NCI-H345 treated with DMSO at 0.1 percent for 48 hours (cell line): ENCODE measurements around the gene STRBP.
"Not testable (repeated sequence)": the region's sequence is repeated elsewhere in the genome, so short reads cannot be mapped to it uniquely, and the experiment has no call there.

Experiments used
- DNase-seq: peaks from one replicate; lab custom pipeline; 2025; ENCODE audit not compliant: unreplicated experiment; lab: John Stamatoyannopoulos, UW

The STRBP gene

DNA sequence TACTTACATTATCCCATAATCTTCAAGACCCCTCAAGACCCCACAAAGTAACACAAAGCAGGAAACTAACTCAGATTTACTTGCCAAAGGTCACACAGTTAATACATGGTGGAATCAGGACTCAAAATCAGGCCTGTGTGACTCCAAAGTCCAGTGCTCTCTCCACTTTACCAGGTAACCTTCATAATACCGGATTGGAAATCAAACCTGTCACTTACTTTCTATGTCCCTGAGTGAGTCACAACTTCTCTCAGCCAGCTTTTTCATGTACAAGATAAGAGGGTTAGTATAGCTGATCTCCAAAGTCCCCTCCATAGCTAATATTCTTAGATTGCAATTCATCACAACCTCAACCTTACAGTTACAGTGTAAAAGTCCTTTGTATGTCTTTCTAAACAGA is 17.1 kb downstream of the STRBP start:
- DNase-seq = no peak

DNA sequence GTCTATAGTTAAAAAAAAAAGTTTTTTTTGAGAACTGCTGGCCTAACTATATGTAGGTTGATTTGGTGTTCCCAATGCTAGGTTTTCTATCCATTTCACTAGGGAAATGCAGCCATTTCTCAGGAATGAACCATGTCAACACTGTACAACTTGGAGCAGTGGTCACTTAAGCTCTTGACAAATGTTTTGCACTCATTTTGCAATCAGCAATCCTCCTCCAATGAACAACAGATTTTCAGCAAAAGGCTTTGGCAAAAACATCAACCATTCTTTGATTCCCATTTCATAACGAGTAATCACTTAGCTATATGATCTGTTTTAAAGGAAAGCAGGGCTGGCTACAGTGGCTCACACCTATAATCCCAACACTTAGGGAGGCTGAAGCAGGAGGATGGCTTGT is 17.9 kb downstream of the STRBP start:
- DNase-seq = no peak

DNA sequence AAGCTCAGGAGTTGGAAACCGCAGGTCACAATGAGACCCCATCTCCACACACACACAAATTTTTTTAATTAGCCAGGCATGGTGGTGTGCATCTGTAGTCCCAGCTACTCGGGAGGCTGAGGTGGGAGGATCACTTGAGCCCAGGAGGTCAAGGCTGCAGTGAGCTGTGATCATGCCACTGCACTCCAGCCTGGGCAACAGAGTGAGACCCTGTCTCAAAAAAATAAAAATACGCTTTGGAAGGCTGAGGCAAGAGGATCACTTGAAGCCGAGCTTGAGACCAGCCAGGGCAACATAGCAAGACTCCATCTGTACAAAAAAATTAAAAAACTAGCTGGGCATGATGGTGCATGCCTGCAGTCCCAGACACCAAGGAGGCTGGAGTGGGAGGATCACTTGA is 19.2 kb downstream of the STRBP start:
- not testable (repeated sequence) for DNase-seq

DNA sequence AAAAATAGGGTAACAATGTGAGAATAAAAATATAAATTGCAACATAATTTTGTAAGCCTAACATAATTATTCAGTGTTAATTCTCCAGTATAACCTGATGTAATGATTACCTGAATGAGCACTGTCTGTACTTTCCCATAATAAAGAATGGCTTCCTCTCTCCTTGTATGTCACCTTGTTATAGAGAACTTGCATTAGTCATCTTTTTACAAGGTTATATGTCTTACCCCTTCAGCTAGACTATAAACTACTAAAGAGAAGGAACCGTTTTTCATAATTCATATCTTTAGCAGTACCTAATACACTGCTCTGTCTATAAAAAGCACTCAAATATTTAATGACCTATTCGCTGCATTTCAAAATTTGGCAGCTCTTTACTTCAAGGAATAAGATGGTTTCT is 19.8 kb downstream of the STRBP start:
- no peak for DNase-seq

DNA sequence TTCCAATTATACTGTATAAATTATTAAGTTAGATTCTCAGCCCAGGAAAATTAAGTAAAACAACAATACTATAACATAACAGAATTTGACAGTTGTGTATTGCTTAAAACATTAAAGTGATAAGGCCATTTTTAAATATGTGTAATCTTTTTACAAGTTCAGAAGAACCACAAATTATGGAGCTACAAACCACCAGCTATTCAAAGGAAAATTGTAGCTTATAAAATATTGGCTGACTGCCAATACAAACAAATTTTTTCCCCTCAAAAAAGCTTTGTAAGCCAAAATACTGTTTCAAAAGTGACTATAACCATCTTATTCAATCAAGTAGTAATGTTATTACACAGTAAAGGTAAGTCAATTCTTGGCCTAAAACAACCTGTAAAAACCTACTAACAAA is 21.9 kb downstream of the STRBP start:
- DNase-seq = no peak

DNA sequence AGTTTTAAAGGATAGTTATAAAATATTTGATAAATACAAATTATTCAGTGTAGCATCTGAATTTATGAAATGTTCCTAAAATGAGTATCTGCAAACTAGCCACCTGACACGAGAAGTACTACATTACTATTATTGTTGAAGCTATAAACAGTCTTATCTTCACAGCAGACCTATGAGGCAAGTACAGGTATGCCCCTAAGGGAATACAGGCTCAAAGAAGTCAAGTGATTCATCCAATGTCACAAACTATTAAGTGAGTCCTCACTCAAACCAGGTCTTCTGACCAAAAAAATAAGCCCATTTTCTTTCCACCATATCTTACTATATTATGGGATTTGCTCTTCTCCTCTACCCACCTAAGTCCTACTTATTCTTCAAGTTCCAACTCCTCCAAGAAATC is 28.7 kb downstream of the STRBP start:
- no peak for DNase-seq

DNA sequence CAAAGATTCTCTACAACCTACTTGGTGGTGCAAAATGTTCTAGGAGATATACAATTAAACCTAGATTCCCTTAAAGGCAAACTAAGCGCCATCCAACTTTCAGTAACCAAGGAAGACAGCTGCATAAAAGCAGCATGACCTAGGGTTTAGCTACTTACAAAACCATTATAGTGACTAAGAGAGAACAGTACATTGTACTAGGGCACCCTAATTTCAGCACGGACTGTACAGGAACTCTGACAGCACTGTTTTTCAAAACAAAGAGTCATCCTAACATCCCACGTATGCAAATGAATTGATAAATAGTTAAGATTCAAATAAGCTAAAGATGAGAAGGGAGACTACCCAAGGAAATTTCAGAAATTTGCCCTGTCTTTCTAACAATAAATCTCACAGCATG is 30.0 kb downstream of the STRBP start:
- DNase-seq = no peak

DNA sequence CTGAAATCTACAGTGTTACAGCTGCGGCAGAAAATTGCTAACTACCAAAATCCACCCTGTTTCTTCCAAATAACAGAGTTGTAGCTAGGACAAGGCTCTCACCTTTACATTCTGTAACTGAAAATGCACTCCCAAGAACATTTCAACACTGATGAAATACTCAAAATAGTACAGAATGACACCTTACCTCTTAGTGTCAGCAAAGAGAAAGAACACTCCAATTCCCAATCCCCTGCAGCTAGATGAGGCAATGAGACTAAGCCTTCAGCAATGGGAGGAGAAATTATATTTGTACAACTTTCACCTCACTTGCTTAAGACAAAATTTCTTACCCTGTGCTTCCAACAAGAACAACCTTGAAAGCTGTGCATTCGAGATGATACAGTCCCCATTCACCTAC is 31.2 kb downstream of the STRBP start:
- no peak for DNase-seq

DNA sequence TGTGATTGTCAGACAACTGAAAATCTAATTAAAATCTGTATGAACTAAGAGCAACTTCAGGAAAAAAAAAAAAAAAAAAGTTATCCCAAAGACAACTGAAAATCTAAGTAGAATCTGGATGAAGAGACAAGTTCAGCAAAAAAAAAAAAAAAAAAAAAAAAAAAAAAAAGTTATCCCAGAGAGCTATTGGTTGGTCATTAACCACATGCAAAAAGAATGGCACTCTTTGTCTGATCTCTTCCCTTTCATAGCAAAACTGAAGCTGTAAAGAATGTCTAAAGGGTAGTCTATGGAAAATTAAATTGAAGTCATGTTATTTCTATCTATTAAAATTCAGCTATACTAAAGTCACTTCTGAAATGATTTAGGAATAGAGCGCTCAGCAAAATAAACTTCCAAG is 32.9 kb downstream of the STRBP start:
- DNase-seq = no peak

DNA sequence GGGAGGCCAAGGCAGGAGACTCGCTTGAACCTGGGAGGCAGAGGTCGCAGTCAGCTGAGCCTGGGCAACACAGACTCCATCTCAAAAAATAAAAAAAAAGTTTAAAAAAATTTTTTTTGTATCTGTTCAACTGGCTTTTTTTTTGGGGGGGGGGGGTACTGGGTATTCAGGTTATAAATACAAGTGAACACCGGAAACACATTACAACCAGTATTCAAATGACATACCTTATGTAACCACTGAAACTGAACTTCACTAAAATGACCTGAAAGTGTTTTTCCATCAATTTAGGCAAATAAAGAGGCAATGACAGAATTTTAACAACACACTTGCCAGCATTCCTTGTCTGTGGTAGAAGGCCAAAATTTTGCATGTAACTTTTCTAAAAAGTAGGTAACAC is 33.5 kb downstream of the STRBP start:
- no peak for DNase-seq

DNA sequence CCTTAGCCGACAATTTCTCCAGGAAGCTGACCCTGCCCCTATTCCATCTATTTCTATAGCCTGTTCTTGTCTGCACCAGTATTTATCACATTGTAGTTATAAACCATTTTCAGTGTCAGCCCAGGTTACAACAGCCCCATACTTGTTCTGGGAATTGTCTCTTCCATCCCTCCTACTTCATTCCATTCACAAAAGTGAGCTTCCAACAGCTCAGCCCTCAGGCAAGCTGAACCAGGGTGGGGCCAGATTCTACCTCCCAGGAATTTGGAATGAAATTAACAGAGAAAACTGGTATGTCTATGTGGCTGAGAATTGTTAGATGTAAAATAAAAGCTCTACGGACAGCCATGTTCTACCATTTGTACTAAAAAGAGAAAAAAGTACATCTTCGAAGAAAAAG is 36.1 kb downstream of the STRBP start:
- DNase-seq = no peak

DNA sequence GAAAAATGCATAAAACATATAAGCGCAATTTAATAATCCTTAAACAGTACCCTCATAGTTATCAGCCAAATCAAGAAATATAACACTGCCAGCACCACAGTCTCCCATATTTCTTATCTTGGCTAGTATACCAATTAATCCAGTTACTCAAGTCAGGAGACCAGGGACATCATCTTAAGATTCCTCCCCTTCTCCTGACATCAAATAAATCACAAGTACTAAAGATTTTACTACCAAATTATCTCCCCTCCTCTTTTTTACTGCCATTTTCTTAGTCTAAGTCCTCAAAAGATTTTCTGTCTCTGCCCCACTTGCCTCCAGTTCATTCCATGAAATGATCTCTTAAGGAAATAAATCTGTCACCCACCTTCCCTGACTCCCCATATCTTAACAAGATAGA is 37.0 kb downstream of the STRBP start:
- no peak for DNase-seq

DNA sequence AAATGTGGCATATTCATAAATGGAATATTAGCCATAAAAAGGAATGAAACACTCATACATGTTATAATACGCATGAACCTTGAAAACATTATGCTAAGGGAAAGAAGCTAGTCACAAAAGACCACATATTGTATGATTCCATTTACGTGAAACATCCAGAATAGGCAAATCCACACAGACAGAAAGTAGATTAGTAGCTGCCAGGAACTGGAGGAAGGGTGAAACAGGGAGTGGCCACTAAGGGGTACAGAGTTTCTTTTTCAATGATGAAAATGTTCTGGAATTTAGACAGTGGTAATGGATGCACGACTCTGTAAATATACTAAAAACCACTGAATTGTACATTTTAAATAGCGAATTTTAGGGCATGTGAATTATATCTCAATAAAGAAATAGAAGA is 39.4 kb downstream of the STRBP start:
- no peak for DNase-seq

DNA sequence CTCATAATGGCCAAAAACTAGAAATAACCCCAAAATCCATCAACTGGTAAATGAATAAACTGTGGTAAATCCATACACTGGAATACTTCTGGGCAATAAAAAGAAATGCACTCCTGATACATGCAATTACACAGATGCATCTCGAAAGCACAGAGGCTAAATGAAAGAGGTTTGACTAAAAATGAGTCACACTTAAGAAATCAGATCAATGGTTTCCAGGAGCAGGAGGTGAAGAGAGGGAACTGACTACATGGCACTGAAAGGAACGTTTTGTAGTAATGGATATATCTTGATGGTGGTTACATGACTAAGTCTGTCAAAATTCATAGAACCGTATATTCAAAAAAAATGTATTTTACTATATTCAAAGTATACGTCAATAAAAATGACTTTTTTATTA is 42.4 kb downstream of the STRBP start:
- DNase-seq = no peak

DNA sequence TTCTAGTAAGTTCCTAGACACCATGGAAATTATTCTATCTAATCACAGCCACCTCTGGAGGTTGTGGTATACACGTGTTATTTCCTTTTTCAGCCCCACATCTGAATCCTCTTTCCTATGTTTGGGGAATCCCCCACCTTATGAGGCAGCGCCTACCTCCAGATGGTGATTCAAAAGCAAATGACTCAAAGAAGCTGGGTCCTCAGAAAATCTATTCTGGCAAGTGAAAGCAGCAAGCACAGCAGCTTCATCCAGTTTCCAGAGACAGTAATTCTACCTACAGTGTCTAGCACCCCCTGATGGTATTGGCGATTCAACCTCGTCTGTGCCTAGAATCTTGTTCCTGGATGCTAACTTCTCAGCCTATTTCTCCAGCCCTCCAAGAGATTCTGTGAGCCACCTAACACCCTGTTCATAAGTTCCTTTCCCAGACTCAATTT is 43.0 kb downstream of the STRBP start:
- no peak for DNase-seq

DNA sequence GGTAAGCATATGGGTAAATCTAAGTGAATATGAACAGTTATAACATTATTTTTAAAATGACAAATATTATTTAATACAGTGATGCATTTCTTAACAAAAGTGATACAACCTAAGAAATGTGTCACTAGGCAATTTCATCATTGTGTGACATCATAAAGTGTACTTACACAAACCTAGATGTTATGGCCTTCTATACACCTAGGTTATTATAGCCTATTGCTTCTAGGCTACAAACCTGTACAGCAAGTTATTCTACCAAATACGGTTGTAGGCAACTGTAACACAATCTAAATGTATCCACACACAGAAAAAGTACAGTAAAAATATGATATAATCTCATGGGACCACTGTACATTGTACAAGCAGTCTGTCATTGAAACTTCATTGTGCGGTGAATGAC is 48.3 kb downstream of the STRBP start:
- DNase-seq = no peak

DNA sequence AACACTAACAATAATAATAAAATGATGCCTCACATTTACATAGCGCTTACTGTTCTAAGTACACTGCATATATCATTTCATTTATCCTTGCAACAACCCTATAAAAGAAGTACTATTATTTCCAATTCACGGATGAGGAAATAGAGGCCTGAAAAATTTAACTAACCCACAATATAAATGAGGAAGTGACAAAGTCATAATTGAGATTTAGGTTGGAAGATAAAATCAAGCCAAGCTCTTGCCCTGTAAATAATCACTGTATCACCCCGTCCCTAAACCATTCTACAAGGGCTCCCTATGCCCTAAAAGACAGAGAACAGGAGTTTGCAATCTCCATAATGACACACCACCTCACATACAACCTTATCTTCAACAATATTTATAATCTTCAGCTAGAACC is 49.6 kb downstream of the STRBP start:
- DNase-seq = no peak

DNA sequence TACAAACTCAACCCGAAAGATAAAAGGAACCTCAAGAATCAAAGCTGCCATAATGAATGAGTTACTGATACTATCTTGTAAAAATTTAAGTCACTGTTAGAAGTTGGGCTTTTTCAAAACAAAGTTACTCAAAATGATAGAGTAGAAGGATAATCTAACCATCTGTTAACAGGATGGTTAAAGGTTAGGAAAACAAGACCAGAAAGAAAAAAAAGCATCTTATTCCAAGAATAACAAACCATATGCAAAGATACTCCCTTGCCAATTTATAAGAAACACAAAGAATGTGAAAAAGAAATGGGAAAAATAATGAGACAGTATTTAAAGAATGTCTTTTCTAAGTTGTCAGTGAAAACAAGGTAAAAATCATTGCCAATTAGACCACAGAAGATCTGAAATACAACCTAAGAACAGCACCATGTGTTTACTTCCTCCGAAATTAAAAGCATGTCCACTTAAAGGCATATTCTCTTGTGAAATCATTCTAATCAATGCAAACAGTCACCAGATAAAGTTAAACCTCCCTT is 51.2 kb downstream of the STRBP start:
- no peak for DNase-seq

DNA sequence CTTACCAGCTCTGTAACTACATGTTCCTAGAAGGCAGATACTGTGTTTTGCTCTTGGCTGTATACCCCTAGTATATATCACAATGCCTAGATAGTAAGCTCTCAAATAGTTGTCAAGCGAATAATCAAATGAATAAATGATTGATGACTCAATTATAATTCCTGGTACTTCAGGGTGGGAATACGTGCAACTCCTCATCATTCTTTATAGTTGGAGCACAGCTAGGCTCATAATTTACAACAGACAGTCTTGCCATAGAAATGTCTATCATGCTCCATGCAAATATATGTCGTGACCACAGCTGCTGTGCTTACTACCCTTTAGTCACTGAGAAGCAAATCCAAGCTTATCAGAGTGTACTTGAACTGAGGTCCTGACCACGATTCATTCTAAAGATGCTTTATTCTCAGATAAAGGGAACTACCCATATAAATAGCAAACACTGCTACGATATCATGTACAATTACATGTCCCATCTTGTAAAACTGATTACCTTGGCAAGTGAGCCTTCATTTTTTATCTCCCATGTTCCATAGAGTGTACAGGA is 52.1 kb downstream of the STRBP start:
- DNase-seq = no peak

DNA sequence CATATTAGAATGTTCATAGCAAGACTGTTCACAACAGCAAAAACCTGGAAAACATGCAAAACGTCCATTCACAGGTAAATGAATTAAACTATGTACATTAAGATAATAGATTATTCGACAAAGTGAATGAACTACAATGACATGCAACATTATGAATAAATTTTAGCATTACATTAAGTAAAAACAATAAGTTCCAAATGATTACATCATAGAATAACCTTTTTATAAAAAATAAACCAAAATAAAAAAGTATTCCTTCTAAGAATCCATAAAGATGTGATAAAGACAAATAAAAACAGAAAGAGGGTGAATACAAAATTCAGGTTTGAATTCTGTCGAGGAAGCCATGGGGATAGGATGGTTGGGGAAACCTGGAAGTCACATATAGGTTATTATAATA is 57.3 kb downstream of the STRBP start:
- no peak for DNase-seq

DNA sequence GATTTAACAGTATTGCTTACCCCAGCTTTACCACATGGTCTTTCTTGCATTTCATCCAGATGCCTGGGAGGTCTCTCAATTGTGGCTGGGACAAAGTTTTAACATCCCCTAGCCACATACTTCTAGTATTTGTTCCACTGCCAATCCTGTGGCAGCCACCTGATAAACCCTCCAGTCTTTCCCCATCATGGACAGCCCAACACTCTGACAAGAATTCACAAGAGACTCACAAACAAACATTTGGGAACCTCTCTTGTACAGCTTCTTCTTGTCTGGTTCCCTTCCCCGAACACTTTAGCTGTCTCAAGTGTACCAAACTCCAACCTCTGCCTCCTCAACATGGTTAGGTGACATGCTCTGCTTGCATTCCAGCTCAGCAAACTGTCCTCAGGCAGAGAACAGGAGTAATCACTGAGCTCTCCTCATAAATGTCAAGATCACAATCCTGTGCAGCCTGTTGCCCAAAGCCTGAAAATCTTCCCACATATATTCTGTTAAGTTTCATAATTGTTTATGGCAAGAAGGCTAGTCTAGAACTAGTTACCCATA is 59.7 kb downstream of the STRBP start:
- DNase-seq = no peak

DNA sequence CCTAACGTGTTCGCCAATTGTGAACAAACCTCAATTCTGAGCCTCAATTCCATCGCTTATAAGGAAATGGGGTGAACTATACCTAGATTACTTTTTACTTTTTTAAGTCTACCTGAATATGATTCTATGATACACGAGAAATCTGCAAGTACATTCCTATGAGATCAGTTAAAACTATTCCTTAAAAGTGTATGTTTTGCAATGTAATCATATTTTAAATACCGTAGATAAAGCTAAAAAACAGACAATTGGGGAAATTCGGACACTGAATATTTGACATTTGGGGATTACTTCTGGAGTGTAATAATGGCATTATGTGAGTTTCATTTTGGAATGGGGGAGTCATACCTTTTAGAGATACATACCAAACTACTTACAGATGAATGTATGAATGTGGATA is 62.3 kb downstream of the STRBP start:
- no peak for DNase-seq

DNA sequence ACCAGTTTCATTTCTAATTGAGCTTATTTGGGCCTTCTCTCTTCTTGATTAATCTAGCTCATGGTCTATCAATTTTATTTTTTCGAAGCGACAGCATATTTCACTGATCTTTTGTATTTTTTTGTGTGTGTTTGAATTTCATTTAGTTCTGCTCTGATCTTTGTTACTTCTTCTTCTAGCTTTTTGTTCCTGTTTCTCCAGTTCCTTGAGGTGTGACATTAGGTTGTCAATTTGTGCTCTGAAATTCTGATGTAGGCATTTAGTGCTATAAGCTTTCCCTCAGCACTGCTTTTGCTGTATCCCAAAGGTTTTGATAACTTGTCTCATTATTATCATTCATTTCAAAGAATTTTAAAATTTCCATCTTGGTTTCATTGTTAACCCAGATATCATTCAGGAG is 67.3 kb downstream of the STRBP start:
- no peak for DNase-seq
